DMS153 treated with DMSO at 0.1 percent for 48 hours (cell line): Measurements from ENCODE around the gene ZCCHC14.
"Not testable (repeated sequence)": the region's sequence is repeated elsewhere in the genome, so short reads cannot be mapped to it uniquely, and the experiment has no call there.

Source experiments
- DNase-seq: peaks from one replicate; lab custom pipeline; 2025; ENCODE audit not compliant: unreplicated experiment; lab: John Stamatoyannopoulos, UW

Gene ZCCHC14

GRCh38 chr16:87497767-87498290 is 5.0 kb upstream of the ZCCHC14 start:
- not testable (repeated sequence) for DNase-seq

GRCh38 chr16:87497023-87497766 is 4.4 kb upstream of the ZCCHC14 start:
- not testable (repeated sequence) for DNase-seq

GRCh38 chr16:87496447-87496801 is 3.6 kb upstream of the ZCCHC14 start:
- no peak for DNase-seq

GRCh38 chr16:87495578-87496446 is 3.0 kb upstream of the ZCCHC14 start:
- DNase-seq, result no peak

GRCh38 chr16:87493608-87494280 is 920 bp upstream of the ZCCHC14 start:
- DNase-seq, result no peak

- no peak for DNase-seq
Measured at GRCh38 chr16:87492291-87492630, 563 bp downstream of the ZCCHC14 start.

GRCh38 chr16:87491522-87492290 is 1.1 kb downstream of the ZCCHC14 start:
- DNase-seq, result no peak

- not testable (repeated sequence) for DNase-seq
Measured at GRCh38 chr16:87490799-87491521, 1.9 kb downstream of the ZCCHC14 start.

GRCh38 chr16:87490096-87490798 is 2.6 kb downstream of the ZCCHC14 start:
- DNase-seq, result no peak

GRCh38 chr16:87489434-87490045 is 3.3 kb downstream of the ZCCHC14 start:
- no peak for DNase-seq

- DNase-seq, result not testable (repeated sequence)
Measured at GRCh38 chr16:87488960-87489359, 3.9 kb downstream of the ZCCHC14 start.

GRCh38 chr16:87487361-87487924 is 5.4 kb downstream of the ZCCHC14 start:
- DNase-seq, result peak; percentile 74

- no peak for DNase-seq
Measured at GRCh38 chr16:87486713-87487247, 6.0 kb downstream of the ZCCHC14 start.

GRCh38 chr16:87486282-87486681 is 6.5 kb downstream of the ZCCHC14 start:
- no peak for DNase-seq

- not testable (repeated sequence) for DNase-seq
Measured at GRCh38 chr16:87485792-87486191, 7.0 kb downstream of the ZCCHC14 start.

GRCh38 chr16:87484487-87485331 is 8.1 kb downstream of the ZCCHC14 start:
- no peak for DNase-seq

GRCh38 chr16:87483481-87483880 is 9.3 kb downstream of the ZCCHC14 start:
- DNase-seq, result no peak

GRCh38 chr16:87482670-87483069 is 10.2 kb downstream of the ZCCHC14 start:
- not testable (repeated sequence) for DNase-seq
